ENCODE results near the gene RFX7.

Gene RFX7

DNA sequence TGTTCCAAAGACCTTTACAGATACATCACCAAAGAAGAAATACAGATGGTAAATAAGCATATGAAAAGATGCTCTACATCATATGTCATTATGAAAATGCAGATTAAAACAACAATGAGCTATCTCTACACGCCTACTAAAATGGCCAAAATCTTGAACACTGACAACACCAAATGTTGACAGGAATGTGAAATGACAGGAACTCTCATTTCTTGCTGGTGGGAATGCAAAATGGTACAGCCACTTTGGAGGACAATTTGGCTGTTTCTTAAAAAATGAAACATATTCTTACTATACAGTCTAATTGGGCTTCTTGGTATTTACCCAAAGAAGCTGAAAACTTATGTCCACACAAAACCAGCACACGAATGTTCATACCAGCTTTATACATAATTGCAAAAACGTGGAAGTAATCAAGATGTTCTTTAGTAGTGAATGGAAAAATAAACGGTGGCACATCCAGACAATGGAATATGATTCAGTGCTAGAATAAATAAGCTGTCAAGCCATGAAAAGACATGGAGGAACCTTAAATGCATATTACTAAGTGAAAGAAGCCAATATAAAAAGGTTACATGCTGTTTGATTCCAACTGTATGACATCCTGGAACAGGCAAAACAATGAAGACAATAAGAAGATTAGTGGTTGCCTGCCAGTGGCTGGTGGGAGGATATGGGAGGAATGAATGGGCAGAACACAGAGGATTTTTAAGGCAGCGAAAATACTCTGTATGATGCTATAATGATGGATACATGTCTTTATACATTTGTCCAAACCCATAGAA lies 169.0 kb downstream of the RFX7 start (continued):
- TF ChIP-seq ZNF768 (tag by site-specific recombination; IDR thresholded peaks at IDR 0.05) (no peak), ZNF221 (tag by site-specific recombination; IDR thresholded peaks at IDR 0.05; ENCODE audit: borderline replicate concordance) (no peak), ZNF654 (tag by site-specific recombination; IDR thresholded peaks at IDR 0.05; ENCODE audit: low read depth) (no peak), GFI1B (tag by site-specific recombination; IDR thresholded peaks at IDR 0.05) (no peak)
- TF ChIP-seq, protein P1, sequence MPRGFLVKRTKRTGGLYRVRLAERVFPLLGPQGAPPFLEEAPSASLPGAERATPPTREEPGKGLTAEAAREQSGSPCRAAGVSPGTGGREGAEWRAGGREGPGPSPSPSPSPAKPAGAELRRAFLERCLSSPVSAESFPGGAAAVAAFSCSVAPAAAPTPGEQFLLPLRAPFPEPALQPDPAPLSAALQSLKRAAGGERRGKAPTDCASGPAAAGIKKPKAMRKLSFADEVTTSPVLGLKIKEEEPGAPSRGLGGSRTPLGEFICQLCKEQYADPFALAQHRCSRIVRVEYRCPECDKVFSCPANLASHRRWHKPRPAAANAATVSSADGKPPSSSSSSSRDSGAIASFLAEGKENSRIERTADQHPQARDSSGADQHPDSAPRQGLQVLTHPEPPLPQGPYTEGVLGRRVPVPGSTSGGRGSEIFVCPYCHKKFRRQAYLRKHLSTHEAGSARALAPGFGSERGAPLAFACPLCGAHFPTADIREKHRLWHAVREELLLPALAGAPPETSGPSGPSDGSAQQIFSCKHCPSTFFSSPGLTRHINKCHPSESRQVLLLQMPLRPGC (tag by site-specific recombination; IDR thresholded peaks at IDR 0.05), result no peak

DNA sequence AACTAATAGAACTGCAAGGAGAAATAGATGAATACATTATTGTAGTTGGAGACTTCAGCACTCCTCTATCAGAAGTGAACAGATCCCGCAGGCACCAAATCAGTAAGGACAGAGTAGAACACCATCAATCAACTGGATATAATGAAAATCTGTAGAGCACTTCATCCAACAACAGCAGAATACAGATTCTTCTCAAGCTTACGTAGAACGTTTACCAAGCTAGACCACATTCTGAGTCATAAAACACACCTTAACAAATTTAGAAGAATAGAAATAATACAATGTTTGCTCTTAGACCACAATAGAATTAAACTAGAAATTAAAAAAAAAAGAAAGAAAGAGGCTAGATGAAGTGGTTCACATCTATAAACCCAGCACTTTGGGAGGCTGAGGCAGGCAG lies 179.5 kb downstream of the RFX7 start:
- Histone ChIP-seq H3K27ac (ENCODE audit: extremely low read depth, low read depth, low read length) (no peak overlapping the region), H3K36me3 (ENCODE audit: control insufficient read depth in 2 of 2, insufficient read depth in 1 of 2, low read length in 2 of 2) (no peaks in the 10 kb centered on the region), H3K4me1 (ENCODE audit: control insufficient read depth, insufficient read depth, low read length) (peaks cover under 1% of the 10 kb centered on the region; the same call in 1 of the 2 replicates), H3K9me3 (ENCODE audit: control insufficient read depth, insufficient read depth, low read depth, low read length) (no peaks in the 10 kb centered on the region), H3K4me3 (ENCODE audit: low read depth, low read length) (no peak overlapping the region)
- ChIA-PET POLR2A (no interaction called here), CTCF (no interaction called here)
- TF ChIP-seq ZNF324 (tag by site-specific recombination; IDR thresholded peaks at IDR 0.05), result no peak
- no peak for TF ChIP-seq ZNF138 (tag by site-specific recombination; IDR thresholded peaks at IDR 0.05; ENCODE audit: borderline replicate concordance)
- TF ChIP-seq, protein P2, sequence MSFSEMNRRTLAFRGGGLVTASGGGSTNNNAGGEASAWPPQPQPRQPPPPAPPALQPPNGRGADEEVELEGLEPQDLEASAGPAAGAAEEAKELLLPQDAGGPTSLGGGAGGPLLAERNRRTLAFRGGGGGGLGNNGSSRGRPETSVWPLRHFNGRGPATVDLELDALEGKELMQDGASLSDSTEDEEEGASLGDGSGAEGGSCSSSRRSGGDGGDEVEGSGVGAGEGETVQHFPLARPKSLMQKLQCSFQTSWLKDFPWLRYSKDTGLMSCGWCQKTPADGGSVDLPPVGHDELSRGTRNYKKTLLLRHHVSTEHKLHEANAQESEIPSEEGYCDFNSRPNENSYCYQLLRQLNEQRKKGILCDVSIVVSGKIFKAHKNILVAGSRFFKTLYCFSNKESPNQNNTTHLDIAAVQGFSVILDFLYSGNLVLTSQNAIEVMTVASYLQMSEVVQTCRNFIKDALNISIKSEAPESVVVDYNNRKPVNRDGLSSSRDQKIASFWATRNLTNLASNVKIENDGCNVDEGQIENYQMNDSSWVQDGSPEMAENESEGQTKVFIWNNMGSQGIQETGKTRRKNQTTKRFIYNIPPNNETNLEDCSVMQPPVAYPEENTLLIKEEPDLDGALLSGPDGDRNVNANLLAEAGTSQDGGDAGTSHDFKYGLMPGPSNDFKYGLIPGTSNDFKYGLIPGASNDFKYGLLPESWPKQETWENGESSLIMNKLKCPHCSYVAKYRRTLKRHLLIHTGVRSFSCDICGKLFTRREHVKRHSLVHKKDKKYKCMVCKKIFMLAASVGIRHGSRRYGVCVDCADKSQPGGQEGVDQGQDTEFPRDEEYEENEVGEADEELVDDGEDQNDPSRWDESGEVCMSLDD (tag by site-specific recombination; IDR thresholded peaks at IDR 0.05), result no peak
- TF ChIP-seq, protein P3, sequence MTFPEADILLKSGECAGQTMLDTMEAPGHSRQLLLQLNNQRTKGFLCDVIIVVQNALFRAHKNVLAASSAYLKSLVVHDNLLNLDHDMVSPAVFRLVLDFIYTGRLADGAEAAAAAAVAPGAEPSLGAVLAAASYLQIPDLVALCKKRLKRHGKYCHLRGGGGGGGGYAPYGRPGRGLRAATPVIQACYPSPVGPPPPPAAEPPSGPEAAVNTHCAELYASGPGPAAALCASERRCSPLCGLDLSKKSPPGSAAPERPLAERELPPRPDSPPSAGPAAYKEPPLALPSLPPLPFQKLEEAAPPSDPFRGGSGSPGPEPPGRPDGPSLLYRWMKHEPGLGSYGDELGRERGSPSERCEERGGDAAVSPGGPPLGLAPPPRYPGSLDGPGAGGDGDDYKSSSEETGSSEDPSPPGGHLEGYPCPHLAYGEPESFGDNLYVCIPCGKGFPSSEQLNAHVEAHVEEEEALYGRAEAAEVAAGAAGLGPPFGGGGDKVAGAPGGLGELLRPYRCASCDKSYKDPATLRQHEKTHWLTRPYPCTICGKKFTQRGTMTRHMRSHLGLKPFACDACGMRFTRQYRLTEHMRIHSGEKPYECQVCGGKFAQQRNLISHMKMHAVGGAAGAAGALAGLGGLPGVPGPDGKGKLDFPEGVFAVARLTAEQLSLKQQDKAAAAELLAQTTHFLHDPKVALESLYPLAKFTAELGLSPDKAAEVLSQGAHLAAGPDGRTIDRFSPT (tag by site-specific recombination; IDR thresholded peaks at IDR 0.05), result no peak
- no peak for TF ChIP-seq ZNF146 (tag by site-specific recombination; IDR thresholded peaks at IDR 0.05)
- TF ChIP-seq, protein P4, sequence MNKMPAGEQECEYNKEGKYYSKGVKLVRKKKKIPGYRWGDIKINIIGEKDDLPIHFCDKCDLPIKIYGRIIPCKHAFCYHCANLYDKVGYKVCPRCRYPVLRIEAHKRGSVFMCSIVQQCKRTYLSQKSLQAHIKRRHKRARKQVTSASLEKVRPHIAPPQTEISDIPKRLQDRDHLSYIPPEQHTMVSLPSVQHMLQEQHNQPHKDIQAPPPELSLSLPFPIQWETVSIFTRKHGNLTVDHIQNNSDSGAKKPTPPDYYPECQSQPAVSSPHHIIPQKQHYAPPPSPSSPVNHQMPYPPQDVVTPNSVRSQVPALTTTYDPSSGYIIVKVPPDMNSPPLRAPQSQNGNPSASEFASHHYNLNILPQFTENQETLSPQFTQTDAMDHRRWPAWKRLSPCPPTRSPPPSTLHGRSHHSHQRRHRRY (tag by site-specific recombination; IDR thresholded peaks at IDR 0.05), result no peak
- no peak for TF ChIP-seq ZNF423 (tag by site-specific recombination; IDR thresholded peaks at IDR 0.05)
- no peak for TF ChIP-seq ZNF521 (tag by site-specific recombination; IDR thresholded peaks at IDR 0.05)
- TF ChIP-seq, protein P5, sequence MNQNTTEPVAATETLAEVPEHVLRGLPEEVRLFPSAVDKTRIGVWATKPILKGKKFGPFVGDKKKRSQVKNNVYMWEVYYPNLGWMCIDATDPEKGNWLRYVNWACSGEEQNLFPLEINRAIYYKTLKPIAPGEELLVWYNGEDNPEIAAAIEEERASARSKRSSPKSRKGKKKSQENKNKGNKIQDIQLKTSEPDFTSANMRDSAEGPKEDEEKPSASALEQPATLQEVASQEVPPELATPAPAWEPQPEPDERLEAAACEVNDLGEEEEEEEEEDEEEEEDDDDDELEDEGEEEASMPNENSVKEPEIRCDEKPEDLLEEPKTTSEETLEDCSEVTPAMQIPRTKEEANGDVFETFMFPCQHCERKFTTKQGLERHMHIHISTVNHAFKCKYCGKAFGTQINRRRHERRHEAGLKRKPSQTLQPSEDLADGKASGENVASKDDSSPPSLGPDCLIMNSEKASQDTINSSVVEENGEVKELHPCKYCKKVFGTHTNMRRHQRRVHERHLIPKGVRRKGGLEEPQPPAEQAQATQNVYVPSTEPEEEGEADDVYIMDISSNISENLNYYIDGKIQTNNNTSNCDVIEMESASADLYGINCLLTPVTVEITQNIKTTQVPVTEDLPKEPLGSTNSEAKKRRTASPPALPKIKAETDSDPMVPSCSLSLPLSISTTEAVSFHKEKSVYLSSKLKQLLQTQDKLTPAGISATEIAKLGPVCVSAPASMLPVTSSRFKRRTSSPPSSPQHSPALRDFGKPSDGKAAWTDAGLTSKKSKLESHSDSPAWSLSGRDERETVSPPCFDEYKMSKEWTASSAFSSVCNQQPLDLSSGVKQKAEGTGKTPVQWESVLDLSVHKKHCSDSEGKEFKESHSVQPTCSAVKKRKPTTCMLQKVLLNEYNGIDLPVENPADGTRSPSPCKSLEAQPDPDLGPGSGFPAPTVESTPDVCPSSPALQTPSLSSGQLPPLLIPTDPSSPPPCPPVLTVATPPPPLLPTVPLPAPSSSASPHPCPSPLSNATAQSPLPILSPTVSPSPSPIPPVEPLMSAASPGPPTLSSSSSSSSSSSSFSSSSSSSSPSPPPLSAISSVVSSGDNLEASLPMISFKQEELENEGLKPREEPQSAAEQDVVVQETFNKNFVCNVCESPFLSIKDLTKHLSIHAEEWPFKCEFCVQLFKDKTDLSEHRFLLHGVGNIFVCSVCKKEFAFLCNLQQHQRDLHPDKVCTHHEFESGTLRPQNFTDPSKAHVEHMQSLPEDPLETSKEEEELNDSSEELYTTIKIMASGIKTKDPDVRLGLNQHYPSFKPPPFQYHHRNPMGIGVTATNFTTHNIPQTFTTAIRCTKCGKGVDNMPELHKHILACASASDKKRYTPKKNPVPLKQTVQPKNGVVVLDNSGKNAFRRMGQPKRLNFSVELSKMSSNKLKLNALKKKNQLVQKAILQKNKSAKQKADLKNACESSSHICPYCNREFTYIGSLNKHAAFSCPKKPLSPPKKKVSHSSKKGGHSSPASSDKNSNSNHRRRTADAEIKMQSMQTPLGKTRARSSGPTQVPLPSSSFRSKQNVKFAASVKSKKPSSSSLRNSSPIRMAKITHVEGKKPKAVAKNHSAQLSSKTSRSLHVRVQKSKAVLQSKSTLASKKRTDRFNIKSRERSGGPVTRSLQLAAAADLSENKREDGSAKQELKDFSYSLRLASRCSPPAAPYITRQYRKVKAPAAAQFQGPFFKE (tag by site-specific recombination; IDR thresholded peaks at IDR 0.05; ENCODE audit: borderline replicate concordance), result no peak
- TF ChIP-seq, protein P6, sequence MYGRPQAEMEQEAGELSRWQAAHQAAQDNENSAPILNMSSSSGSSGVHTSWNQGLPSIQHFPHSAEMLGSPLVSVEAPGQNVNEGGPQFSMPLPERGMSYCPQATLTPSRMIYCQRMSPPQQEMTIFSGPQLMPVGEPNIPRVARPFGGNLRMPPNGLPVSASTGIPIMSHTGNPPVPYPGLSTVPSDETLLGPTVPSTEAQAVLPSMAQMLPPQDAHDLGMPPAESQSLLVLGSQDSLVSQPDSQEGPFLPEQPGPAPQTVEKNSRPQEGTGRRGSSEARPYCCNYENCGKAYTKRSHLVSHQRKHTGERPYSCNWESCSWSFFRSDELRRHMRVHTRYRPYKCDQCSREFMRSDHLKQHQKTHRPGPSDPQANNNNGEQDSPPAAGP (tag by site-specific recombination; IDR thresholded peaks at IDR 0.05), result no peak
- TF ChIP-seq, protein P7, sequence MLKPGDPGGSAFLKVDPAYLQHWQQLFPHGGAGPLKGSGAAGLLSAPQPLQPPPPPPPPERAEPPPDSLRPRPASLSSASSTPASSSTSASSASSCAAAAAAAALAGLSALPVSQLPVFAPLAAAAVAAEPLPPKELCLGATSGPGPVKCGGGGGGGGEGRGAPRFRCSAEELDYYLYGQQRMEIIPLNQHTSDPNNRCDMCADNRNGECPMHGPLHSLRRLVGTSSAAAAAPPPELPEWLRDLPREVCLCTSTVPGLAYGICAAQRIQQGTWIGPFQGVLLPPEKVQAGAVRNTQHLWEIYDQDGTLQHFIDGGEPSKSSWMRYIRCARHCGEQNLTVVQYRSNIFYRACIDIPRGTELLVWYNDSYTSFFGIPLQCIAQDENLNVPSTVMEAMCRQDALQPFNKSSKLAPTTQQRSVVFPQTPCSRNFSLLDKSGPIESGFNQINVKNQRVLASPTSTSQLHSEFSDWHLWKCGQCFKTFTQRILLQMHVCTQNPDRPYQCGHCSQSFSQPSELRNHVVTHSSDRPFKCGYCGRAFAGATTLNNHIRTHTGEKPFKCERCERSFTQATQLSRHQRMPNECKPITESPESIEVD (tag by site-specific recombination; IDR thresholded peaks at IDR 0.05), result no peak

All from HEK293 (cell line).